GM21381 (cell line): ENCODE data around the gene MRPL20.
"Not testable (repeated sequence)": the region's sequence is repeated elsewhere in the genome, so short reads cannot be mapped to it uniquely, and the experiment has no call there.

Source experiments
- ATAC-seq: cut with Tn5 transposase; IDR thresholded peaks from one replicate; pipeline ENCODE4 v1.9.1; 2021; ENCODE audit warnings: mild to moderate bottlenecking, moderate library complexity; ENCODE audit not compliant: unreplicated experiment

Gene MRPL20

GRCh38 chr1:1390675-1391074 is 16.4 kb downstream of the MRPL20 start:
- ATAC-seq = no peak

- no peak for ATAC-seq
Measured at GRCh38 chr1:1388078-1388472, 19.0 kb downstream of the MRPL20 start.

GRCh38 chr1:1387098-1388077 is 19.7 kb downstream of the MRPL20 start:
- ATAC-seq = no peak

DNA sequence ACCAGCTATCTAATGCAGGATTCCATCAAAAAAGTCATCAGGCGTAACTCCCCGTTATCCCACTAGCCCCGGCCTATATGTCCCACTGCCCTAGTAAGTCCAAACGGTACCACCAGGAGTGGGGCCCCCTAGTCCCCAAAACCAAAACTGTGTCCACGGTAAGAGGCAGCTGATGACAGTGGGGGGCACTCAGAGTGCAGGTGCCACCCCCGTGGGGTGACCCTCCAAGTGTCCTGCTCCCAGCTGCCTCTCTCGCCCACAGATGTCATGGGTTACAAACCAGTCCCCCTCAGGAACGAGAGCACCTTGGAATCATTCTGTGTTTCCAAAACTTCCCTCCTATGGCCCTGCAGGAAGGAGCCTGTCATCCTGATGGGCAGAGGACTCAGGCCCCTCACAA is 21.2 kb downstream of the MRPL20 start:
- ATAC-seq = no peak

DNA sequence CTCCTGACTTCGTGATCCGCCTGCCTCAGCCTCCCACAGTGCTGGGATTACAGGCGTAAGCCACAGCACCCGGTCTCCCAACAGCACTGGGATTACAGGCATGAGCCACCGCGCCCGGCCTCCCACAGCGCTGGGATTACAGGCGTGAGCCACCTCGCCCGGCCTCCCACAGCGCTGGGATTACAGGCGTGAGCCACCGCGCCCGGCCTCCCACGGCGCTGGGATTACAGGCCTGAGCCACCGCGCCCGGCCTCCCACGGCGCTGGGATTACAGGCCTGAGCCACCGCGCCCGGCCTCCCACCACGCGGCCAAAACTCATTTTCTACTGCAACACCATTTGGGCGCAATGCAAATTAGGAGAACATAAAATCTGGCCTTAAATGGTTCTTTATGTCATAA is 21.8 kb downstream of the MRPL20 start:
- not testable (repeated sequence) for ATAC-seq

DNA sequence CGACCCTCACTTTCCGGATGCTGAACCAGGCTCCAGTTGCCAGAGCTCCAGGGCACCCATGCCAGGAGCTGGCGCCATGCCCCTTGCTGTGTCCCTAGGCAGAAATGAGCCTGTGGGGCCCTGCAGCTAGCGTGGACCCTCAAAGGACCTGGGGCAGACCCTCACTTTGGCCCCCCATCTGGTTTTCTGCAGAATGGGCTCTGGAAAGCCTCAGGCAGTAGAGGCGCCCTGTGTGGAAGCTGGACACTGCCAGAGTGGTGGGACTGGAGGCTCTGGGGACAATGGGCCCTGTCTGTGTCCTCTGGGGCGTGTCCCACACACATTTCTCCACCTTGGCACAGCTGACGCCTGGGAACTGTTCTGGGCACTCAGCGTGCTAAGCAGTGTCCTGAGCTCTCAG is 25.8 kb downstream of the MRPL20 start:
- no peak for ATAC-seq

DNA sequence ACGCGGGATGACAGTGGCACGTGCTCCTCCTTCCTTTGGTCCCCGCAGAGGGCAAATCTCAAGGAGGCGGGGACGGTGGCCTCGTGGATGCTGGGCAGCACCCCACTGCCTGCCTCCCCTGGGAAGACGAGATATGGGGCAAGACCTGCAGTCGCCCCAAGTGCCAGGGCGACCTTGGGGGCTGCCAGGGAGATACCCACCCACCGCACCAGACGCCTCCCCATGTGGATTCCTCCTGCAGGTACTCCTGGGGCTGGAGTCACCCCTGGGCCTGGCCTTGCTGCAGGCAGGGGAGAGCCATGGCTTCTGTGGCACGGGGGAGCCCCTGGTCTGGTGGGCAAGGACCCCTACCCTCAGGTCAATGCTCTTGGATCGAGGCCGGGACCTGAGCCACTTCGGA is 26.2 kb downstream of the MRPL20 start:
- ATAC-seq = no peak

DNA sequence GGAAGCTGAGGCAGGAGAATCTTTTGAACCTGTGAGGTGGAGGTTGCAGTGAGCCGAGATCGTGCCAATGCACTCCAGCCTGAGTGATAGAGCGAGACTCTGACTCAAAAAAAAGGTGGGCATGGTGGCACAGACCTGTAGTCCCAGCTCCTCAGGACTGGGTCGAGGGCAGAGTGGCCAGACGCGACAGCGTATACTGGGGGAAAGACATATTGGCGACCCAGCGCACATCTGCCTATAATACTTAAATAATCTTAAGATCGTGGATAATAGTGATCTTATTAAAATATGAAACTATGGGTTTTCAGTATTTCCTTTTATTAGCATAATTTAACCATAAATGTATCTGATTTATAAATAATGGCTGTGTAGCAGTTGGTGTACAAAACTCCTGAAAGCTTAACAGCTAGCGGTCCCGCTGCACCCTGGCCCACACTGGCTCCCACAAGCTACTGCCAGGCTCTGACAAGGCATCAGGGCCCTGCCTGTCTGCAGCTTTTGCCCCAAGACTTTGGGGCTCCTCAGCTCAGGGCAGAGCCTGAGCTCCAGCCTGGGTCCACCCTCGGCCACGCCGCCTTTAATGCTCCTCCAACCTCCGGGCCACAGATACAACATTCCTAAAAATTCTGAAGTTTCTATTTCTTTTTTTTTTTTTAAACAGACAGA is 29.4 kb downstream of the MRPL20 start:
- ATAC-seq = no peak

GRCh38 chr1:1376551-1377226 is 30.4 kb downstream of the MRPL20 start:
- no peak for ATAC-seq

DNA sequence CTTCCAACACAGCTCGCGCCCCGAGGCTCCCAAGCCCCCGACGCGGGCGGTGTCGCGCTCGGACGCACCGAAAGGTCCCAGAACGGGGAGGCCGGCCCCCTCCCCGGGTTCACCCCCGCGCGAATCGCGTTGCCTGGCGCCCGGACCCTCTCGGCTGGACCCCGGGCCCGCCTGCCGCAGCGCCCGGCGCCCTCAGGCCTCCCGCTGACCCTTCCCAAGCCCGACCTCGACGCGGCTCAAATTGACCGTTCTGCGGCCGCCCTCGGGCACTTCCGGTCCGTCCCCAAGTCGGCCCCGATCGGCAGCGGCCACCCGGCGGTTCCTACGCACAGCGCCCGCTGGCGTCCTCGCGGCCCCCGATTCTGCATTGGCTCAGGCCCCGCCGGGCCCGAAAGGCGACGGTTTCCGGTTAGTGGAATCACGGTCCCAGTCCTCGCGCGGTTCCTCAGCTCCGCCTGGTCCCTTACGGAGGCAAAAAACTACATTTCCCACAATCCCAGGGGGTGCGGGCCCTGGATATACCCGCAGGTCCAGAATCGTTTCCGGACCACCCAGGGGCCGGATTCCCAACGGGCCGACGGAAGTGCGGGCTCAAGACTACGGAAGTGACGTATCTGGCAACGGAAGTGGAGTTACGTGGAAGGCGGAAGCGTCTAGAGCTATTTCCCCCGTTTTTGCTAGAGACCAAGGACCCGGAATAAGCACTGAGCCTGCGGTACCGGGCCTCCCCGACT is 32.0 kb downstream of the MRPL20 start, which contains the start of gene AURKAIP1:
AURKAIP1 (minus strand) TSS at position 279 of the 734 bp plus-strand sequence. CDS start 451 bp downstream, outside the sequence.
- peak; percentile 78 for ATAC-seq

GRCh38 chr1:1374589-1374928 is 32.5 kb downstream of the MRPL20 start:
- ATAC-seq = peak; percentile 3

GRCh38 chr1:1373815-1374588 is 33.1 kb downstream of the MRPL20 start:
- ATAC-seq = no peak

GRCh38 chr1:1373051-1373814 is 33.9 kb downstream of the MRPL20 start:
- no peak for ATAC-seq

DNA sequence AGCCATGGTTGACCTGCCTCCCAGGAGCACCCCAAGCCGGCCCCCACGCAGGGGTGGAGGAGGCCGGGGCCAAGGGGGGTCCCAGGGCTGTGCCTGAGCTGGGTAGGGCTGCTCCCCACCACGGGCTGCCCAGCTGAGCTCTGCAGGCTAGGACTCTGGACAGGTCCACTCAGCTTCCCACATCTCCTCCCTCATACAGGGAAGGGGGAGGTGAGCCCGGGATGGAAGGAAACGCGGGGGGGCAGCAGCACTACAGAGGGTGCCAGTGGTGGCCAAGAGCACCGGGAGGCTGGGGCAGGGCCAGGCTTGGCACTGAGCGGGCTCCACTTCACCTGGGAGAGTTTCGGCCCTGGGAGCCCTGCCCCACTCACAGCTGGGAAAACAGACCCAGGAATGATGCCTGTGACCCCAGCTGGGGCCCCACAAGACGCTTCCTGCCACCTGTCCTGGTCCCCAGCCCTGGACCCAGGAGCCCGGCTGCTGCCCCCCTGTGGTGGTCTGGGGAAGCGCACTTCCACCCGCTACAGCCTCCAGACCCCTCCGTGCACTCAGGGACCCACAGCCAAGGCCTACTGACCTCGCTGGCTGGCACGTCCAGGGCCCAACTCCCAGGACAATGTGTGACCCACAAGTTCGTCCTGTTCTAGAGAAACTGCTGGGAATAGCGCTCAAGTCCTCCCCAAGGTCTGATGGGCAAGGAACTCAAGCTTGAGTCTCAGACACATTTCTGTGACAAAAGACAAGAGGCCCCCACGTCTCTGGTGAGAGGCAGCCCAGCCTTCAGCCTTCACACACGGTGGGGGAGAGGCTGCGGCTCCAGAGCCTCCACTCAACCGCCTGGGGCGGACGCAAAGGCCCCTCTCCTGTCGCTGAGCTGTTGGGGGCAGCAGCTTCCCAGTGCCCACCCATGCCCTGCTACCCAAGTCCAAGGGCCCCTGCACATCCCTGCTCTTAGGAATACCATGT is 35.1 kb downstream of the MRPL20 start:
- no peak for ATAC-seq

DNA sequence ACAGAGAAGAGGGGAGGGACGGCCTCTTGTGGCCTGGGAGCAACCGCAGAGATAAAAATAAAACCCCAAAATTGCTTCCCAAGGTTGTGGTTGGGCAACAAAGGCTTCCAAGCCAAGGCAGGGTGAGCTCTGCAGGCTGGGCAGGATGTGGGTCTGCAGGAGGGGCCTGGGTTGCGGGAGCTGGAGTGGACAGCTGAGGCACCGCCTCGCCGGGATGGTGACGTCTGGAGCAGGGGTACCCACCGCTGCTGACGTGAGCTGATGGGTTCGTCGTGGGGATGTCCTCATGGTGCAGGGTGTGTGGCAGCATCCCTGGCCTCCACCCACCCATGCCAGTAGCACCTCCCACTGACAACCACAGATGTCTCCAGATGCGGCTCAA is 35.7 kb downstream of the MRPL20 start:
- ATAC-seq = no peak

- ATAC-seq = no peak
Measured at GRCh38 chr1:1370771-1371300, 36.3 kb downstream of the MRPL20 start.

DNA sequence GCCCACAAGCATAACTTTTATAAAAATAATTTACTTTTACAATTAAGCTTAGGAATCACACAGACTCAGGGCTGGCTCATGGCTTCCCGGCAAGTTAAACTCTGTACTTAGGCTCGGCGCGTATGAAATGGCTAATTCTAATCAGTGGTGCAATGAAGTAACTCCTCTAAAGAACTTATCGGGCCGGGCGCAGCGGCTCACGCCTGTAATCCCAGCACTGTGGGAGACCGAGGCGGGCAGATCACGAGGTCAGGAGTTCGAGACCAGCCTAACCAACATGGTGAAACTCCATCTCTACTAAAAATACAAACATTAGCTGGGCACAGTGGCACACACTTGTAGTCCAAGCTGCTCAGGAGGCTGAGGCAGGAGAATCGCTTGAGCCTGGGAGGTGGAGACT is 37.0 kb downstream of the MRPL20 start:
- not testable (repeated sequence) for ATAC-seq

GRCh38 chr1:1367315-1367714 is 39.8 kb downstream of the MRPL20 start:
- ATAC-seq = no peak
